Mucosa of stomach (tissue), 1 donor: ENCODE data around the gene MYG1.

Experiments used
- H3K27me3 ChIP-seq: one replicate; pipeline ENCODE4 v1.7.0; 2013; ENCODE audit warnings: mild to moderate bottlenecking, low read length; ENCODE audit not compliant: control insufficient read depth, insufficient read depth
- H3K36me3 ChIP-seq: one replicate; pipeline ENCODE4 v1.7.0; 2013; ENCODE audit warnings: low read length; ENCODE audit not compliant: control insufficient read depth, insufficient read depth
- H3K4me1 ChIP-seq: one replicate; pipeline ENCODE4 v1.7.0; 2013; ENCODE audit warnings: mild to moderate bottlenecking, low read length; ENCODE audit not compliant: control insufficient read depth, insufficient read depth
- H3K4me3 ChIP-seq: one replicate; pipeline ENCODE4 v1.7.0; 2013; ENCODE audit warnings: low read length
- H3K9ac ChIP-seq: one replicate; pipeline ENCODE4 v1.7.0; 2013; ENCODE audit warnings: mild to moderate bottlenecking, low read length, moderate library complexity
- H3K9me3 ChIP-seq: one replicate; pipeline ENCODE4 v1.7.0; 2013; ENCODE audit warnings: mild to moderate bottlenecking, low read length, moderate library complexity; ENCODE audit not compliant: control insufficient read depth
- donor health status: Pancreatic carcinoma.

The MYG1 gene

GRCh38 chr12:53267999-53268629, 31.4 kb upstream of the MYG1 start, which contains the start of gene ESPL1:
ESPL1 (plus strand) TSS chr12:53268299; CDS start chr12:53268767, 468 bp downstream.
- Histone ChIP-seq H3K4me3 (peak within 1 kb of the TSS; percentile 96), H3K9ac (peak within 1 kb of the TSS; percentile 75), H3K27me3 (no peaks in the 10 kb centered on the region)

GRCh38 chr12:53268630-53269562, 30.6 kb upstream of the MYG1 start:
- Histone ChIP-seq H3K36me3 (no peaks in the 10 kb centered on the region), H3K9me3 (no peaks in the 10 kb centered on the region), H3K27me3 (no peaks in the 10 kb centered on the region), H3K4me1 (peaks cover 8% of the 10 kb centered on the region), H3K9ac (peak overlapping the region; percentile 75), H3K4me3 (peak overlapping the region; percentile 96)

More at GRCh38 chr12:53267999-53268629, 31.4 kb upstream of the MYG1 start, which contains the start of gene ESPL1:
- Histone ChIP-seq H3K4me1 (peaks cover 8% of the 10 kb centered on the region), H3K9me3 (no peaks in the 10 kb centered on the region), H3K36me3 (no peaks in the 10 kb centered on the region)

GRCh38 chr12:53274445-53274844, 25.1 kb upstream of the MYG1 start:
- Histone ChIP-seq H3K4me1 (no peaks in the 10 kb centered on the region), H3K27me3 (no peaks in the 10 kb centered on the region), H3K4me3 (no peak overlapping the region), H3K36me3 (no peaks in the 10 kb centered on the region), H3K9me3 (no peaks in the 10 kb centered on the region), H3K9ac (no peak overlapping the region)

- no peaks in the 10 kb centered on the region for H3K36me3 ChIP-seq
- H3K4me3 ChIP-seq = no peak overlapping the region
- no peak overlapping the region for H3K9ac ChIP-seq
- no peaks in the 10 kb centered on the region for H3K9me3 ChIP-seq
- no peaks in the 10 kb centered on the region for H3K4me1 ChIP-seq
- no peaks in the 10 kb centered on the region for H3K27me3 ChIP-seq
These were observed 23.0 kb upstream of the MYG1 start for GRCh38 chr12:53276511-53276910.

GRCh38 chr12:53277981-53278380, 21.5 kb upstream of the MYG1 start:
- no peaks in the 10 kb centered on the region for H3K27me3 ChIP-seq
- no peaks in the 10 kb centered on the region for H3K4me1 ChIP-seq
- no peaks in the 10 kb centered on the region for H3K36me3 ChIP-seq
- no peak overlapping the region for H3K9ac ChIP-seq
- no peak overlapping the region for H3K4me3 ChIP-seq
- H3K9me3 ChIP-seq = no peaks in the 10 kb centered on the region

- Histone ChIP-seq H3K4me3 (no peak overlapping the region), H3K4me1 (no peaks in the 10 kb centered on the region), H3K9me3 (no peaks in the 10 kb centered on the region), H3K27me3 (no peaks in the 10 kb centered on the region), H3K9ac (no peak overlapping the region), H3K36me3 (no peaks in the 10 kb centered on the region)
These were observed 20.1 kb upstream of the MYG1 start for GRCh38 chr12:53279283-53279869.

GRCh38 chr12:53279888-53280498, 19.5 kb upstream of the MYG1 start:
- Histone ChIP-seq H3K4me1 (no peaks in the 10 kb centered on the region), H3K36me3 (no peaks in the 10 kb centered on the region), H3K4me3 (no peak overlapping the region), H3K9me3 (no peaks in the 10 kb centered on the region), H3K27me3 (no peaks in the 10 kb centered on the region), H3K9ac (no peak overlapping the region)

- H3K9ac ChIP-seq = no peak overlapping the region
- no peaks in the 10 kb centered on the region for H3K4me1 ChIP-seq
- no peaks in the 10 kb centered on the region for H3K36me3 ChIP-seq
- no peaks in the 10 kb centered on the region for H3K27me3 ChIP-seq
- H3K4me3 ChIP-seq = no peak overlapping the region
- H3K9me3 ChIP-seq = no peaks in the 10 kb centered on the region
These were observed 13.0 kb upstream of the MYG1 start for GRCh38 chr12:53286448-53286847.

- Histone ChIP-seq H3K9ac (no peak overlapping the region), H3K27me3 (no peaks in the 10 kb centered on the region), H3K36me3 (no peaks in the 10 kb centered on the region), H3K9me3 (no peaks in the 10 kb centered on the region), H3K4me1 (no peaks in the 10 kb centered on the region), H3K4me3 (no peak overlapping the region)
These were observed 11.7 kb upstream of the MYG1 start for GRCh38 chr12:53287741-53288216.

GRCh38 chr12:53288322-53288721, 11.2 kb upstream of the MYG1 start:
- Histone ChIP-seq H3K27me3 (no peaks in the 10 kb centered on the region), H3K9ac (no peak overlapping the region), H3K36me3 (no peaks in the 10 kb centered on the region), H3K4me1 (no peaks in the 10 kb centered on the region), H3K4me3 (no peak overlapping the region), H3K9me3 (no peaks in the 10 kb centered on the region)

- no peak overlapping the region for H3K9ac ChIP-seq
- H3K4me1 ChIP-seq = no peaks in the 10 kb centered on the region
- H3K36me3 ChIP-seq = no peaks in the 10 kb centered on the region
- no peak overlapping the region for H3K4me3 ChIP-seq
- no peaks in the 10 kb centered on the region for H3K27me3 ChIP-seq
- no peaks in the 10 kb centered on the region for H3K9me3 ChIP-seq
These were observed 9.6 kb upstream of the MYG1 start for GRCh38 chr12:53289891-53290290.
